T1000 (cell line): ENCODE measurements around the gene DIABLO.
"Not testable (repeated sequence)": the region's sequence is repeated elsewhere in the genome, so short reads cannot be mapped to it uniquely, and the experiment has no call there.

Source experiments
- DNase-seq: peaks from one replicate; lab custom pipeline; 2025; ENCODE audit warnings: mixed read lengths; lab: John Stamatoyannopoulos, UW

DIABLO gene

GRCh38 chr12:122208073-122208820, 17.6 kb downstream of the DIABLO start:
- DNase-seq, result no peak

GRCh38 chr12:122207391-122207790, 18.5 kb downstream of the DIABLO start:
- DNase-seq, result no peak

- no peak for DNase-seq
Observed at GRCh38 chr12:122206976-122207375, 18.9 kb downstream of the DIABLO start.

GRCh38 chr12:122206111-122206881, 19.6 kb downstream of the DIABLO start:
- no peak for DNase-seq

- DNase-seq, result no peak
Observed at GRCh38 chr12:122205053-122205925, 20.6 kb downstream of the DIABLO start.

GRCh38 chr12:122204167-122205052, 21.4 kb downstream of the DIABLO start:
- no peak for DNase-seq

- DNase-seq, result peak; percentile 92
Observed at GRCh38 chr12:122203301-122204166, 22.3 kb downstream of the DIABLO start, which contains the start of gene B3GNT4. Gene B3GNT4 (plus strand): TSS chr12:122203709. CDS start chr12:122204619, 910 bp downstream.

GRCh38 chr12:122202811-122203210, 23.0 kb downstream of the DIABLO start:
- DNase-seq, result not testable (repeated sequence)

GRCh38 chr12:122202017-122202416, 23.8 kb downstream of the DIABLO start:
- DNase-seq, result no peak

GRCh38 chr12:122201381-122201780, 24.5 kb downstream of the DIABLO start:
- no peak for DNase-seq

GRCh38 chr12:122200541-122201175, 25.2 kb downstream of the DIABLO start:
- DNase-seq, result no peak

GRCh38 chr12:122199484-122200355, 26.1 kb downstream of the DIABLO start:
- no peak for DNase-seq

- DNase-seq, result no peak
Observed at GRCh38 chr12:122197612-122197966, 28.3 kb downstream of the DIABLO start.

- no peak for DNase-seq
Observed at GRCh38 chr12:122195405-122195804, 30.4 kb downstream of the DIABLO start.

- no peak for DNase-seq
Observed at GRCh38 chr12:122194804-122195203, 31.0 kb downstream of the DIABLO start.

GRCh38 chr12:122192441-122192840, 33.4 kb downstream of the DIABLO start:
- no peak for DNase-seq

- peak; percentile 69 for DNase-seq
Observed at GRCh38 chr12:122190842-122191668, 34.8 kb downstream of the DIABLO start.
